GM21423 (cell line): ENCODE data around the gene CTPS2.
"Not testable (repeated sequence)": the region's sequence is repeated elsewhere in the genome, so short reads cannot be mapped to it uniquely, and the experiment has no call there.

Source experiments
- ATAC-seq: cut with Tn5 transposase; IDR thresholded peaks from one replicate; pipeline ENCODE4 v1.9.1; 2021; ENCODE audit warnings: mild to moderate bottlenecking, moderate library complexity; ENCODE audit not compliant: unreplicated experiment

Gene CTPS2

GRCh38 chrX:16659321-16659720, 53.1 kb downstream of the CTPS2 start:
- ATAC-seq: no peak

- ATAC-seq: no peak
Observed at GRCh38 chrX:16658284-16658683, 54.2 kb downstream of the CTPS2 start.

DNA sequence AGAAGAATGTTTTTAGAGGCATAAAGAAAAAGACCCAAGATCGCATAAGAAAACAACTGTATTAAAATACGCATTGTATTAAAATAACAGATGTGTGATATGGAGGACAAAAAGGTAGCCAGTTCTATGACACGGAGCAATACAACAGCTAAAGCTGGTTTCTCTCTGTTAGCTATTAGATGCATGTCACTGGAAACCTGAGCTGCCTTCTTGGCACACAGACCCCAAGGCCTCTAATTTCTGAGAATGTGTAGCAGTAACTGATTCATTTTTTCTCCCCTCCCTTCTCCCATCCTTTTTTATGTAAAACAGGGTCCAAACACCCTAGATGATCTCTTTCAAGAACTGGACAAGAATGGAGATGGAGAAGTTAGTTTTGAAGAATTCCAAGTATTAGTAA, 58.4 kb downstream of the CTPS2 start:
- no peak for ATAC-seq

DNA sequence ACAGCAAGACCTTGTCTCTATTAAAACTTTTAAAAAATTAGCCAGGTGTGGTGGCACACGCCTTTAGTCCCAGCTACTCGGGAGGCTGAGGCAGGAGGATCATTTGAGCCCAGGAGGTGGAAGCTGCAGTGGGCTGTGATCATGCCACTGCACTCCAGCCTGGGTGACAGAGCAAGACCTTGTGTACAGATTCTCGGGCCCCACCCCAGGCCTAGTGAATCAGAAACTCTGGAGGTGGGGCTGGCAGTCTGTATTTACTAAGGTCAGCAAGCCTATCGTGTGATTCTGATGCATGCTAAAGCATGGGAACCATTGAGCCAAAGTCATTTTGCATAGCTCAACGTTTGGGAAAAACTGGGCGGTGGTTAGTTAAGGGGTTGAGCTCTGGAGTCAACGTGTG, 59.0 kb downstream of the CTPS2 start:
- ATAC-seq: no peak

DNA sequence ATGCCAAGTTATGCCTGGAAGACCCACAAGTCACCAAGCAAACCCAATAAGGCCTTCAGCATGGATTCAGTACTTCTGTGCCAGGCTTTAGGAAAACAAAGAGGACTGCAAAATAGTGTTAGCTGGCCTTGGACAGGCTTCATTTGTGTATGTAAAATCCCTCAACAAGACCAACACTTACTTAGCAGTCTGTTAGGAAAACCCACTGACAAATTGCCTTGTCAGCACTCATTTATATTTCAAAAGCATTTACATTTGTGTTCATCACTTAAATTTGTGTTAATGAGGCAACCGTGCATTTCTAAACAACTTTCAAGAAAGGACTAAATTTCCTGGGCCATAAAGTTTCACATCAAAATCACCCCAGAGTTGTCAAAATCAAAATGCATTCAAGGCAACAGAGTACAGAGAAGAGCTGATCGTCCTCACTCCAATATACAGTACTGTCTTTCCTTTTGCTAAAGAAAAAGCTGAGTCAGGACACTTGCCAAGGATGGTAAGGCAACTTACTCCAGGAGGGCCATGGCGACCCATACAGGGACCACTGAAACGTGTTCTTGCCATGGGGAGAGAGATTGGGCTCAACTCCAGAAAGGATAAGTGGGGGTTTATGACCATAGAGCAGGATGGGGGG, 61.0 kb downstream of the CTPS2 start:
- ATAC-seq: no peak

DNA sequence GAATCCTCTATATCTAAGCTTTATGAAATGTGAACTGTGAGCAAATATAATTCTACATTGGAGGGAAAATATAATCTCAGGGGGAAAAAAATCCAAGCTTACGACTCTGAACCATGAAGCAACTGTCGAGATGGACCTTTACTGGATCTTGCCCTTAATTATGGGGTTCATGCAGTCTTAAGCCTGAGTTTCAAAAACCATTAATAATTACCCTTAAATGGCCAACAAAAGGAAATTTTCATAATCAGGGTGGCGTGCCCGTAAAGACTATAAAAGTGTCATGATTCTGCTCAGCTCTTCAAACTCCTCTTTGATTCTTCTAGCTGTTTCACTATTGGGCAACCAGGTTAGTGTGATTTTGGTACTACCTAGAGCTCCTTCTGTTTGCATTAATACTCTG, 62.6 kb downstream of the CTPS2 start, which contains the start of gene S100G:
TSS of gene S100G (plus strand) at position 301 of the 400 bp plus-strand sequence. CDS start 849 bp downstream, outside the sequence.
- ATAC-seq: no peak

- no peak for ATAC-seq
Observed at GRCh38 chrX:16646366-16647138, 65.9 kb downstream of the CTPS2 start.

- ATAC-seq: no peak
Observed at GRCh38 chrX:16643176-16643575, 69.3 kb downstream of the CTPS2 start.

DNA sequence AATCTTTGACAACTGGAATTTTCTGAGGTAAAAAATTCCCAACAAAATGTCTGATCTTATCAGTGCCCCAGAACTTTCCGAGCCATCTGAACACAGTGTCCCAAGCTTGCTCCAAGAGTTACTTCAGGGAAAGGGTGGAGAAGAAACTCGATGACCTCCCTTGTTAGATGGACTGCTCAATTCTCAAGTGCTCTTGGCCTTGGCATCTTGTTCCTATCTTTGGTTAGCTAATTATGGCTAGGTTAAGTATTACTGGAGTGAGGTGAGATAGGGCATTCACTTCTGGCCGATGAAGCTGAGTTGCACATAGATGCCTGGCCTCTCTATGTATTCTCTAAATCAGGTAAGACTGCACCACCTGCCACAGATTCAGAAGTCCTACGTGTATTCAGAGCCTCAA, 71.6 kb downstream of the CTPS2 start:
- no peak for ATAC-seq

DNA sequence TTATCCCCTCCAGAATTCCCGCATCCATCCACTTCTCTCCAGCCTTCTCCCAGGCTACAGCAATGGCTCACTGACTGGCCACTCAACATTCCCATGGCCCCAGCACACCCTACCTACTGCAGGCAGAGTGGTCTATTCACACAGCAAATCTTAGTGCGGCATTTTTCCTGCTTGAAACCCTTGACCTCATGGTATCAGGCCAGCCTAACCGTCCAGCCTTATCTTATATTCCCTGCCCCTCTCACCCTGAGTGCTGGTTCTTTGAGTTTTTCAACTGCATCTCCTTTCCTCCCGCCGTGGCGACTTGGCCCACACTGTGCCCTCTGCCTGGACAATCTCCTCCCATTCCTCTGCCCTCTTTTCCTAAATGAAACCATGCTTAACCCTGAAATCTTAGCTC, 72.5 kb downstream of the CTPS2 start:
- no peak for ATAC-seq

DNA sequence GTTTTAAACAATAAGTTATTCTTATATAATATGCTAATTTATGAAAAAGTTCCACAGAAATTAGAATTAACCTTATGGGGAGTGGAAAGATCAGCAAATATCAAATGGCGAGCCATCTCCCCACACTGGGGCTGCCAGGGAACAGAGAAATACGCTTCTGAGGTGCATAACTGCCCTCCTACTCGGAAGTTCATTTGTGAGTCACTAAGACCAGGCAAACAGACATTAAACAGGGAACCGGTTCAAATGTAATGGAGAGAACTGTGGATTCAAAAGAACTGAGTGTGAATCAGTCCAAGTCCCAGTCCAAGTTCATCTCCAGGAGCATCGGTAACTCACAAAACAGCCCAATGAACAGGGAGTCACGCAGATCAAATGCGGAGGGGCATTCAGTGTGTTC, 73.9 kb downstream of the CTPS2 start:
- no peak for ATAC-seq

- no peak for ATAC-seq
Observed at GRCh38 chrX:16635596-16635995, 76.9 kb downstream of the CTPS2 start.

DNA sequence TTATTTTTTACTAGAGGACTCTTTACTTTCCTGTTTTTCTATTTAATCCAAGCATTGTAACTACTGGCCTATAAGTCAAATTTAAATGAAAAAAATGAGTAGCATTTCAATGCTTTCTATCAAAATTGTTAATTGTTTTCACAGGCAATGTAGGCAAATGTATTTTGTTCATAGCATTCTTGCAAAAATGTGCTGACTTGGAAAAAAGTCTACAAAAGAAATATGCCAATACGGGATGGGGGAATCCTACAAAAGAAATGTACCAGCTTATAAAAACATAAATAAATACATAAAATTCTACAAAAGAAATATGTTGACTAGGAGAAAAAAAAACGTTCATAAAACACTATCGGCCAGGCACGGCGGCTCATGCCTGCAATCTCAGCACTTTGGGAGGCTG, 77.4 kb downstream of the CTPS2 start:
- no peak for ATAC-seq

DNA sequence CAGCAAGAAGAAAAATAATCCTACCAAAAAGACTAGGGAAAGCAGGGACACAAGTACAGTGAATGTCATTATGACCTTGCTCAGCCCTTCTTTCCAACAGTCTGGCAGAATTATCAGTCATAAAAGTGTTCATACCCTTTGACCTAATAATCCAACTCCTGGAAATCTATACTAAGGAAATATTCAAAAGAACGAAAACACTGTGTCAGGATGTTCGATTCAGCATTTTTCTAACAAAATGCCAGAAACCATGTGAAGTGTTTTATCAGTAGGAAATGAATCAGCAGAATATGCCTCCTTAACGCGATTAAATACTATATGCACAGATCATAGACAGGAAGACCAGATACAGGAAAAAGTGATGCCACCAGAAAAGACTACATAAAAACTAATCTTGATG, 78.7 kb downstream of the CTPS2 start:
- ATAC-seq: no peak

DNA sequence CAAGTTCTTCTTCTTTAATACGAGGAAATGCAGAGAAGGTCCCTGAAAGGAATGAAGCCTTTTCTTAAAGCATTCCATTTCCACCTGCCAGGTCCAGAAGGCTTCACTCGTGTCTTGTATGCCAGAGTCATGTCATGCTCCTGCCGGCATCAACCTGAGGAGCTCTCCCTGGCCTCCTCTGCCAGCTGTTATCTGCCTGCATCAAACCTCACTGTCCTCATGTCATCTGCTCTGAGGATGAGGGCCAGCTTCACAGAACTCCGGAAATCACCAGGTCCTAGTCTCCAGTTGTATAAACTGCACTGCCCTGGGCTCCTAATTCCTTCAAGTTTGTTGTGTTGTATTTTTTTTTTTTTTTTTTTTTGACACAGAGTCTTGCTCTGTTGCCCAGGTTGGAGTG, 82.6 kb downstream of the CTPS2 start:
- no peak for ATAC-seq

- no peak for ATAC-seq
Observed at GRCh38 chrX:16628946-16629595, 83.4 kb downstream of the CTPS2 start.

GRCh38 chrX:16628511-16628910, 84.0 kb downstream of the CTPS2 start:
- ATAC-seq: not testable (repeated sequence)

DNA sequence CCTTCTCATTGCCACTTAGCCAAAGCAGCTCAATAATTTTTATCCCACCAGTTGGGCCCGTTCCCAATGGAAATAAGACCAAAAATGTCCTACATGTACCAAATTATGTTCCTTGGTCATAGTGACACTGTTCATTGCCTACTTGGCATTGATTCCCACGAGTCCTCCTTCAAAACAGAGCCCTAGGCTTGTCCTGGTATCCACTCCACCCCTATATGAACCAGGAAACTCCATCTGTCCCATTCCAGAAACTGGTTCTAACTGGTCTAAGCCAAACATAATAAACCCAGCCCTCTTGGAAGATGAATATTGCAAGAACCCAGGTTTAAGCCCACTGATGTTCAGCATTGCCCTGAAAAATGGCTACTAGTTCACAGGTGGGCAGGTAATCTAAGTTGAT, 93.4 kb downstream of the CTPS2 start:
- no peak for ATAC-seq

- ATAC-seq: no peak
Observed at GRCh38 chrX:16618422-16618821, 94.0 kb downstream of the CTPS2 start.

DNA sequence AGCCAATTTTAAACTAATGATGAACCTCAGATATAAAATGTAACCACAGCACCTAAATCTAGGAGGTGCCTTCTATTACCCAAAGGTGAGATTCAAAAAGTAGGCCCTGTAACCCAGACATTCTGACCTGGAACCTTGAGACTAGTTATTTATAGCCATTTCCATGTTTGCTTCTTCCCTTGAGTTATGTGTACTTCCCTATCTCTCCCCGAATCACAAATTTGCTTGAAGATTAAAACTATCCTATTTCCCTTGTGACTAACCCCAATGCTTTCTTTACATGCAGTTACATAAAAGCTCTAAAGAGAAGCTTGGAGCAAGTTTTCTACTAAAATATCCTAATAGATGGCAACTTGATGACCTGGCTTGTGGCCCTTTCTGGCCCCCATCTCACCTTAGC, 95.1 kb downstream of the CTPS2 start:
- no peak for ATAC-seq

DNA sequence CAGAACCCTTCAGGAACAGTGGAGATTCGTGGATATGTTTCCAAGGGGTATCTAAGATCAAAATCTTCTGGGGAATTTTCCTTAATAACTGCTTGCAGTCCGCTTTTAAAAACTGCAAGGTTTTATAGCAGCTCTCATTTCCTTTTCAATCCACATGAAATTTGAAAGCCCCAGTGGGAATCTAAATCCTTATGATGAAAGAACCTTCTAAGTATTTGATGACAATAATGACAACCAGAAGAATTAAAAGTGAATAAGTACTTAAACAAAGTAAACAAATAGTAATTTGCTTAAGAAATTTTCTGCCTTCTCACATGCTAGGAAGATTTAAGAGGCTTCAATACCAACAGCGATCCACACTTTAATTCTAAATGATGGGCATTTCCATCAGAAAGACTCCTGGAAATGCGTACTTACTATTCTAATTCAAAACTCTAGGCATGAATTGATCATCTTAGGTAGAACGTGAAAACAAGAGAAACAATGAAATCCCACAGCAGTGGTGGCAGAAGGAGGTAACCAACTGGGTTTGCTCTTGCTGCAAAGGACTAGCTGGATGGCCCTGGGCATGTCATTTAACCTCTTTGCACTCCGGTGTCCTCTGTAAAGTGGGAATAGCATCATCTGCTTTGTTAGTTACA, 100.1 kb downstream of the CTPS2 start:
- no peak for ATAC-seq

DNA sequence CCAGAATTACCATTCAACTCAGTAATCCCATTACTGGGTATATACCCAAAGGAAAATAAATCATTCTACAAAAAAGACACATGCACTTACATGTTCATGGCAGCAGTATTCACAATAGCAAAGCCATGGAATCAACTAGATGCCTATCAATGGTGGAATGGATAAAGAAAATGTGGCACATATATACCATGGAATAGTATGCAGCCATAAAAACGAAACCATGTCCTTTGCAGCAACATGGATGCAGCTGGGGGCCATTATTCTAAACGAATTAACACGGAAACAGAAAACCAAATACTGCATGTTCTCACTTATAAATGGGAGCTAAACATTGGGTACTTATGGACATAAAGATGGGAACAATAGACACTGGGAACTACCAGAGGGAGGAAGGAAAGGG, 101.8 kb downstream of the CTPS2 start:
- ATAC-seq: not testable (repeated sequence)
